Activated CD4-positive, alpha-beta T cell treated with anti-CD3 and anti-CD28 coated beads, Interleukin-2, Interleukin-4, amounts not matched to agents 100 ng/mL and 50 ng/mL, durations not matched to agents 16 hours and 8 hours (primary cell): ENCODE measurements around the gene KIF5B.
"Not testable (repeated sequence)": the region's sequence is repeated elsewhere in the genome, so short reads cannot be mapped to it uniquely, and the experiment has no call there.

Source experiments
- DNase-seq: peaks from one replicate; pipeline ENCODE4 v3.0.0-alpha.2; 2020; ENCODE audit warnings: low spot score

Gene KIF5B

DNA sequence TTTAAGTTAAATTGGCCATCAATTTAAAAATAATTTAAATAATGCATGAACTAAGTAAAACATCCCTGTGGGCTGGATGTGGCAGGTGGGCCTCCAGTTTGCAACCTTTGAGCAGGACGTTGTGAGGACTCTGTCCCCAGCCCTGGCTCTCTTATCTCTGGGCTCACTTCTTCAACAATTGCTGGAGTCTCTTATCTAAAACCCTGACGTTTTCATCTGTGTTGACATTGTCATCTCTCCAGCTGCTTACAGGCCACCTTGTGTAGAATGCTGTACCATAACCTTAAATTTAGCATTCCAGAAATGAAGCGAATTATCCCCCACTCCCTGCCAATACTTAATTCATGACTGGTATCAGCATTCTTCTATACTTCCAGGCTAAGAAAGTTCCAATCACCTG, 3.2 kb upstream of the KIF5B start:
- DNase-seq, result no peak

DNA sequence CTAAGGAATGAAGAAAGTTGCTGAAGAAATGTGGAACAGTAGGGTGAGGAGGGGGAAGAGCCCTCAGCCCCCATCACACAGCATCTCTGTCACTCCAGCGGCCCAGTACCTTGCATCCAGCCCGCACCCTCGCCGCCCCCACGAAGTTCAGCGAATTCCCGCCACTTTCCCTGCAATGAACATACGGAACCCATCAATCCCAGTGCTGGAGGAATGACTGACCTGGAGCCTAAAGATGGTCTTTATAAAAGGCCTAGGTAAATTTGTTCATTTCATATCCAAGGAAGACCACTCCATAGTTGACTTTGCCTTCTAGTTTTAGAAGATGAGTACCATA, 779 bp upstream of the KIF5B start:
- DNase-seq, result no peak

DNA sequence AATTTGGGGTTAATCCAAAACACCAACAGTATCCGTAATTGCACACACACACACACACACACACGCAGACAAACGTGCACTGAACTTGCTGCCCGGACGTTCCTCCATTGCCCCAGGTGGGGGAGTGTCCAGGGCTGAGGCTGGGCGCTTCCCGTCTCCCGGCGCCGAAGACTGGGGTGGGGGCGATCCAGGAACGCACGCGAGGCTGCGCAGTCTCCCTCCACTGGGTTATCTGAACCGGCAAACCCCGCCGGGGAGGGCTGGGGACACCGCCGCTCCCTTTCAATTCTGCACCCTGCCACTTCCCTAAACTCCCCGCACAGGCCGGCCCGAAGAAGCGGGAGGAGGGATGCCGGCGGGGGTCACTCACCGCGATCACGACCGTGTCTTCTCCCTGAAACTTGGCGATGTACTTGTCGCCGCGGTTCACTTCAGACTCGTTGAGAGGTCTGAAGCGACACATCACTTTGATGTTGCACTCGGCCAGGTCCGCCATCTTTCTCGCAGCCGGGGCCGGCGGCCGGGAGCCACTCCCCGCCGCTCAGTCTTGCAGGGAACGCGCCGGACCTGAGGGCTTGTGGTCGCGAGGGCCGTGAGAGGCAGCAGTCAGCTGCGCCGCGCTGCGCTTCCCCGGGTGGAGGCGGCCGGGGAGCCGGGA, 618 bp downstream of the KIF5B start:
- DNase-seq, result peak; percentile 51

- peak; percentile 17 for DNase-seq
Measured at GRCh38 chr10:32054094-32054493, 2.1 kb downstream of the KIF5B start.

DNA sequence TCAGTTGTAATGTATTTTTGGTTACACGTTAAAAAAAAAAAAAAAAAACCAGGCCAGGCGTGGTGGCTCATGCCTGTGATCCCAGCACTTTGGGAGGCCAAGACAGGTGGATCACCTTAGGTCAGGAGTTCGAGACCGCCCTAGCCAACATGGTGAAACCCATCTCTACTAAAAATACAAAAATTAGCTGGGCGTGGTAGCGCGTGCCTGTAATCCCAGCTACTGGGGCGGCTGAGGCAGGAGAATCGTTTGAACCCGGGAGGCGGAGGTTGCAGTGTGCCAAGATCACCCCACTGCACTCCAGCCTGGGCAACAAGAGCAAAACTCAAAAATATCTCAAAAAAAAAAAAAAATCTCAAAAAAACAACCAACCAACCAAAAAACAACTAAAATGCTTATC, 2.8 kb downstream of the KIF5B start:
- not testable (repeated sequence) for DNase-seq

DNA sequence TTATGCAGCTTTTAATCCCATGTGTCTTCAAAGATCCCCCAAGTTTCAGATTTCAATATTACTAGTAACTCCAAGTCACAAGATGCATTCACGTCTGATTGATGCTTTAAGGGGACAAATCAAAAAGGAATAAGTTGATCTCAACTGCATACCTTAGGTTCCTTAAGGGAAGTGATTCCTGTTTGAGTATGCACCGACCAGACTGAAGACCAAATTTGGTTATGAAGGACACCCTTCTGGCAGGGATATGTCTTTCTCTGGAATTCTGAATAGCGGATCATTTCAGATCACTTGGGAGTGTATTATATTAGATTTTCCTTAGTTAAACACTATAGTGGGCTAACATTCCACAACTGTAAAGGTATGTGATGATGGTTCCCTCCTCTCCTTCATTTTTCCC, 4.3 kb downstream of the KIF5B start:
- DNase-seq, result no peak

DNA sequence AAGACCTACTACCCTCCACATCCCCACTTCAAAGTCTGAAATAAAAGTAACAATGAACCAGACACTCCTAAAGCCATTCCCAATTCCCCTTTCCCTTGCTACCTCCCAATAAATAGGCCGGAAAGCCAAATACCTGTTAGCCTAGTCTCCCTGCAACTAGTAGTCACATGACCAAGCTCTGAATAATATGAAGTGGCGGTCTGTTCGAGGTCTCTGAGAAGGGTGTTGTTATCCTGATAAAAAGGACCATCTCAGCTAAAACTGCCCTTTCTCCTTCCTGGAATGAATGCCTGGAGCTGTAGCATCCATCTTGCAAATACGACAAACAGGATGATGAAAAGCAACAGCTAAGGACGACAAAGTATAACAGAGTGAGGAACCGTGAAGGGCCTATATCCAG, 6.0 kb downstream of the KIF5B start:
- DNase-seq, result no peak

- no peak for DNase-seq
Measured at GRCh38 chr10:32049113-32049512, 7.1 kb downstream of the KIF5B start.

DNA sequence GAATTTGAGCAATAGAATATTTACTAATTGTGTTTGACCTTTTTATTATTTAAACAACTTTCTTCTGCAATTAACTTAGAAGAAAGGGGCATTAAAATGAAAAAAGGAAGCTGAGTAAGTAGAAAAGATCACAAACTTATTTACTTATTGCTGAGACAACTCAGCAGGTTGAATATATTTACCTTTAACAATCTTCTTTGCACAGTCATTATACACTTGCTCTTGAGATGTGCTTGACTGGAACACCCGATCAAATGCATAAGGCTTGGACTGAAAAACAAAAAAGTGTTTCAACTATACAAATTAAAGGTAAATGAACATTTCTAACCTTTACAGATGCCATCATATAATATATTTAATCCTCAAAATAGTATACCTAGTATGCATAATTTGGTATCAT, 7.9 kb downstream of the KIF5B start:
- no peak for DNase-seq

DNA sequence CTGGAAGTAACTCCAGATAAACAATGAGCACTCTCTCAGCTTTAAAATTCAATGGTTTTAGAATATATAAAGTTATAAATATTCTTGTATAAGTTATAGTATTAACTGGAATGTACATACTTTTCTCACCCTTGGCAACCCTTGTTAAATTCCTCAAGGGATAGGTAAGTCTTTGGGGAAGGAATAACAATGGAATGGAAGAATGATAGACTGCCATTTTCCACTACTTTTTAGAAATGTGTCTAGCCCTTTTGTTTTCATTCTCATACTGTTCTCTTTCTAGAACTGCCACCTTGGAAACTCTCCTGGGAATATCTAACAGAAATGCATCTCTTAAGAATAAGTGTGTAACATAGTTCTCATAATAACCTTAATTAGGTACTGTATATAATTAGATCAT, 8.3 kb downstream of the KIF5B start:
- DNase-seq, result no peak

GRCh38 chr10:32046151-32046550, 10.1 kb downstream of the KIF5B start:
- DNase-seq, result no peak

- DNase-seq, result not testable (repeated sequence)
Measured at GRCh38 chr10:32042730-32043129, 13.5 kb downstream of the KIF5B start.

DNA sequence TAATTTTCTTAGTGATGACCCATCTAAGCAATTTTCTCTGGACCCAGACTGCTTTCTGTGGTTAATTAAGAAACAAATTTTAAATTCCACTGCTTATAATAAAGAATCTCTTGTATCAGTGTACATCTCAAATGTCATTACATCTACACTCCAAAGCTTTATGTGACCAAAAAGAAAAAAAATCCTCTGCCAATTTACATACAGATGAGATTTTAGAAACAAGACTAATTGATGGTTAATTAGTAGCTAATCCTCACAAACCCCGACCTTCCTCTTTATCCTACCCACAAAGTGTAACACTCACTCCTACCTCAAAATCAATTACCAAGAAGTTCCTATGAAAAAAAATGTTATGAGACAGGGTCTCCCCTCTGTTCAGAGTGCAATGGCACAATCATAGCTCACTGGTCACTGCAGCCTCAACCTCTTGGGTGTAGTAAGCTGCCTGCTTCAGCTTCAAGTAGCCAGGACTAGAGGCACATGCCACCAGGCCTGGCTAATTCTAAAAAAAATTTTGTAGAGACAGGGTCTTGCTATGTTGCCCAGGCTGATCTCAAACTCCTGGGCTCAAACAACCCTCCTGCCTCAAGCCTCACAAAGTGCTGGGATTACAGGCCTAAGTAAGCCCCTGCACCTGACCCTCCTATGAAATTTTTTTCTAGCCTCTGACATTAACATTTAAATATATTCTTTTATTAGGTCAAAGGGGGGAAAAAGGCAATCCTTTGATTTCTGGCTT, 14.8 kb downstream of the KIF5B start:
- DNase-seq, result no peak

DNA sequence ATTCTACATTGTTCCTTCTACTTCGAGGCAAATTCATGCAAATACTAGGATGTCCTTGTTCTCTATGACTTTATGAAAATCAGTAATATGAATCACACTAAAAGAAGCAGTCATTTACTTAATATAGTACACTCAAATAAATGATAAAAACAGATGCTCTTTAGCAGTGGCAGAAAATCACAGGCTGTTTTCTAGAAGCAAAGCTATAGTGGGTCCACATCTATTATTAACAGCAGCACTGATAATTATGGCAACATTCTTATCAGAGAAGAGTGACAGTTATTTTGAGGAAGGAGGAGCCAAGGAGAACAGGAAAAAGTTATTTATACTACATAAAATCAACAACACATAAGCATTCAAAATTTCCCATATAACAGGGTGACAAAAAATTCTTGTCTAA, 16.5 kb downstream of the KIF5B start:
- no peak for DNase-seq

GRCh38 chr10:32038777-32039176, 17.4 kb downstream of the KIF5B start:
- DNase-seq, result no peak

GRCh38 chr10:32036922-32037321, 19.3 kb downstream of the KIF5B start:
- no peak for DNase-seq

- no peak for DNase-seq
Measured at GRCh38 chr10:32035038-32035437, 21.2 kb downstream of the KIF5B start.

- no peak for DNase-seq
Measured at GRCh38 chr10:32033171-32033570, 23.1 kb downstream of the KIF5B start.

GRCh38 chr10:32031920-32032319, 24.3 kb downstream of the KIF5B start:
- DNase-seq, result no peak

- DNase-seq, result no peak
Measured at GRCh38 chr10:32031424-32031823, 24.8 kb downstream of the KIF5B start.

- DNase-seq, result no peak
Measured at GRCh38 chr10:32028710-32029109, 27.5 kb downstream of the KIF5B start.

GRCh38 chr10:32023264-32023663, 33.0 kb downstream of the KIF5B start:
- no peak for DNase-seq

- no peak for DNase-seq
Measured at GRCh38 chr10:32017044-32017443, 39.2 kb downstream of the KIF5B start.

DNA sequence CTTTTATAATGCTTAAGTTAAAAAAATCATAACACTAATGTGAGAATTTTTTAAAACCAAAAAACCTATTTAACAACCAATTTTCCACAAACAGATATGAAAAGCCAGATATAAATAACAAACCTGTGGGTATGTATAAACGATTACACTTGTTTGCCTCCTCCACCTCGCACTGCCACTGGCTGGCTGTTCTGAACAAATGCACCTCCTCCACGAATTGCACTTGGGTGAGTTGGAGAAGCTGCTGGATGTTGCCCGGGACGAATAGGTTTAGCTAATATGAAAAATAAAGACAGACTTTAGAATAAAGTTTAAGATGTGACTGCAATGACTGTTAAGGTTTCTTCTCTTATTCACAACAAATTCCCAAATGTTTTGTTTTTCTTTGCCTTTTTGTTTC, 40.8 kb downstream of the KIF5B start:
- DNase-seq, result no peak
